Fibroblast of lung (primary cell): ENCODE measurements around the gene TLNRD1. TPM values are rescaled to one million over a fixed set of nuclear protein-coding genes. Genes with fewer than 3 reads are reported as not detected.

ENCODE experiments used
- DNase-seq, 2 donors: peaks; one replicate each; pipeline versions ENCODE4 v3.0.0 to v3.0.0-alpha.2; 2010; ENCODE audit warnings: low read depth in 2 of 2
- H2AFZ ChIP-seq: 2 replicates; pipeline ENCODE4 v1.5.1; 2012; ENCODE audit warnings: low read length, control low read depth, inconsistent platforms
- H3K27ac ChIP-seq: 2 replicates; pipeline ENCODE4 v1.5.1; 2011; ENCODE audit warnings: low read length, control low read depth; ENCODE audit not compliant: insufficient read depth
- H3K27me3 ChIP-seq: 2 replicates; pipeline ENCODE4 v1.5.1; 2011; ENCODE audit warnings: mild to moderate bottlenecking, low read length; ENCODE audit not compliant: control insufficient read depth, insufficient read depth
- H3K36me3 ChIP-seq: 2 replicates; pipeline ENCODE4 v1.5.1; 2011; ENCODE audit warnings: low read length; ENCODE audit not compliant: control insufficient read depth, insufficient read depth
- H3K4me1 ChIP-seq: 2 replicates; pipeline ENCODE4 v1.5.1; 2011; ENCODE audit warnings: low read length; ENCODE audit not compliant: control insufficient read depth, insufficient read depth; ENCODE audit errors: extremely low read depth
- H3K4me2 ChIP-seq: 2 replicates; pipeline ENCODE4 v1.5.1; 2011; ENCODE audit warnings: low read length, control low read depth; ENCODE audit not compliant: insufficient read depth; ENCODE audit errors: extremely low read depth
- H3K4me3 ChIP-seq, 4 experiments: fragments of 200-600 bp in 1 of 4; sonication (generic) in 1 of 4; replicated peaks in 1 of 4; 2 replicates each; pipeline ENCODE4 v1.5.1; 2011 to 2016; ENCODE audit warnings: low read length in 4 of 4, low read depth in 3 of 4, mild to moderate bottlenecking in 3 of 4, control low read depth in 2 of 4, inconsistent platforms in 1 of 4, mixed read lengths in 1 of 4; ENCODE audit not compliant: insufficient read depth in 1 of 4; ENCODE audit errors: control extremely low read depth in 1 of 4
- H3K79me2 ChIP-seq: 2 replicates; pipeline ENCODE4 v1.5.1; 2012; ENCODE audit warnings: mild to moderate bottlenecking, low read length, inconsistent platforms; ENCODE audit not compliant: control insufficient read depth, insufficient read depth
- H3K9ac ChIP-seq: 2 replicates; pipeline ENCODE4 v1.5.1; 2011; ENCODE audit warnings: mild to moderate bottlenecking, low read length, control low read depth; ENCODE audit not compliant: insufficient read depth
- H3K9me3 ChIP-seq: 2 replicates; pipeline ENCODE4 v1.5.1; 2012; ENCODE audit warnings: low read depth, low read length; ENCODE audit not compliant: control insufficient read depth, insufficient read depth
- H4K20me1 ChIP-seq: 2 replicates; pipeline ENCODE4 v1.5.1; 2011; ENCODE audit warnings: low read length; ENCODE audit not compliant: control insufficient read depth, insufficient read depth; ENCODE audit errors: extremely low read depth
- EZH2 ChIP-seq: IDR thresholded peaks from 2 replicates; pipeline ENCODE4 v1.5.1; 2012; ENCODE audit warnings: low read length, control low read depth, mild to moderate bottlenecking; ENCODE audit errors: missing control alignments
- polyA plus RNA-seq, 2 donors: library from polyadenylated mRNA; depleted of rRNA in 1 of 2; stranded (reverse) in 1 of 2; unstranded in 1 of 2; fragments of >200 nt; gene quantifications; 2 replicates each; pipeline ENCODE4 v1.2.1, GENCODE V29; 2011 to 2012; ENCODE audit warnings: missing spikeins in 1 of 2
- total RNA-seq: library from RNA; depleted of rRNA; stranded (reverse); fragments of >200 nt; gene quantifications from 2 replicates; pipeline ENCODE4 v1.2.1, GENCODE V29; 2014
- TF ChIP-seq, protein P1 (sequence below), 2 donors: IDR thresholded peaks in 1 of 2; conservative IDR thresholded peaks in 1 of 2; 1 replicate in 1 of 2; 2 replicates in 1 of 2; pipeline ENCODE4 v1.5.1; 2011 to 2012; ENCODE audit warnings: low read length in 2 of 2, control low read depth in 1 of 2, inconsistent platforms in 1 of 2, low read depth in 1 of 2, mild to moderate bottlenecking in 1 of 2

TLNRD1 gene
- total and polyA plus RNA-seq, 2 donors (not counting 1 experiment from before 2014, with no cell fraction given) = 3.3 to 4.3 TPM

- no peak overlapping the region for H2AFZ ChIP-seq
- H3K4me2 ChIP-seq = no peak overlapping the region
- H3K79me2 ChIP-seq = no peaks in the 10 kb centered on the region
- no peaks in the 10 kb centered on the region for H3K9me3 ChIP-seq
- no peak overlapping the region for H3K27ac ChIP-seq
- no peak for DNase-seq
- no peaks in the 10 kb centered on the region for H4K20me1 ChIP-seq
- no peak for TF ChIP-seq EZH2
- TF ChIP-seq, protein P1, sequence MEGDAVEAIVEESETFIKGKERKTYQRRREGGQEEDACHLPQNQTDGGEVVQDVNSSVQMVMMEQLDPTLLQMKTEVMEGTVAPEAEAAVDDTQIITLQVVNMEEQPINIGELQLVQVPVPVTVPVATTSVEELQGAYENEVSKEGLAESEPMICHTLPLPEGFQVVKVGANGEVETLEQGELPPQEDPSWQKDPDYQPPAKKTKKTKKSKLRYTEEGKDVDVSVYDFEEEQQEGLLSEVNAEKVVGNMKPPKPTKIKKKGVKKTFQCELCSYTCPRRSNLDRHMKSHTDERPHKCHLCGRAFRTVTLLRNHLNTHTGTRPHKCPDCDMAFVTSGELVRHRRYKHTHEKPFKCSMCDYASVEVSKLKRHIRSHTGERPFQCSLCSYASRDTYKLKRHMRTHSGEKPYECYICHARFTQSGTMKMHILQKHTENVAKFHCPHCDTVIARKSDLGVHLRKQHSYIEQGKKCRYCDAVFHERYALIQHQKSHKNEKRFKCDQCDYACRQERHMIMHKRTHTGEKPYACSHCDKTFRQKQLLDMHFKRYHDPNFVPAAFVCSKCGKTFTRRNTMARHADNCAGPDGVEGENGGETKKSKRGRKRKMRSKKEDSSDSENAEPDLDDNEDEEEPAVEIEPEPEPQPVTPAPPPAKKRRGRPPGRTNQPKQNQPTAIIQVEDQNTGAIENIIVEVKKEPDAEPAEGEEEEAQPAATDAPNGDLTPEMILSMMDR (conservative IDR thresholded peaks at IDR 0.05 in 1 of 2, IDR thresholded peaks at IDR 0.05 in 1 of 2; ENCODE audit: low read depth in 1 of 2, low read length in 2 of 2) = no peak
- no peaks in the 10 kb centered on the region for H3K36me3 ChIP-seq
- peaks cover 3% of the 10 kb centered on the region for H3K4me1 ChIP-seq
- no peak overlapping the region for H3K4me3 ChIP-seq
- H3K27me3 ChIP-seq = no peaks in the 10 kb centered on the region
- no peak overlapping the region for H3K9ac ChIP-seq
Measured at GRCh38 chr15:80972276-80972675, 28.4 kb upstream of the TLNRD1 start.

GRCh38 chr15:80974914-80975313 is 25.8 kb upstream of the TLNRD1 start:
- no peaks in the 10 kb centered on the region for H4K20me1 ChIP-seq
- no peak overlapping the region for H3K9ac ChIP-seq
- H3K4me3 ChIP-seq = no peak overlapping the region
- H3K79me2 ChIP-seq = no peaks in the 10 kb centered on the region
- H3K27me3 ChIP-seq = no peaks in the 10 kb centered on the region
- H3K36me3 ChIP-seq = peaks cover 4% of the 10 kb centered on the region
- peaks cover 6% of the 10 kb centered on the region for H3K4me1 ChIP-seq
- no peak overlapping the region for H3K27ac ChIP-seq
- no peak overlapping the region for H3K4me2 ChIP-seq
- no peak for DNase-seq
- no peak overlapping the region for H2AFZ ChIP-seq
- no peaks in the 10 kb centered on the region for H3K9me3 ChIP-seq
- TF ChIP-seq, protein P1 (conservative IDR thresholded peaks at IDR 0.05 in 1 of 2, IDR thresholded peaks at IDR 0.05 in 1 of 2; ENCODE audit: low read depth in 1 of 2, low read length in 2 of 2) = no peak
- no peak for TF ChIP-seq EZH2

DNA sequence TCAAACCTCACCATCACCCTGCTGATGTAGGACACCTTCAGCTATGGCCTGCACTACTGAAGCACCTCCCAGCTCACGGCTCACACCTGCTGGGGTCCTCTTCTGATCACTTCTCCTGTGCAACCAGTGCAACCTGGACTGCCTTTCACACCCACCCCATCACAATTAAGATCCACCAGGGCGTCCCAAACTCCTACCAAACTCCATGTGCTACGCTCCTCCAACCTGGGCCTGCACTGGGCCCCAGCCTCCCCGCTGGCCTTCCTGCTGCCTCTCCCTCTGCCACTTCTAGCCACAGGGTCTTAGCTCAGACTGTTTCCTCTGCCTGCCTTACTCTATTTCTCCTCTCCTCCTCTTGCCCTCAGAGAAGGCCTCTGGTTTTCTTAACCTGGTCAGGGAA is 23.9 kb upstream of the TLNRD1 start:
- Histone ChIP-seq H3K4me3 (no peak overlapping the region), H3K27me3 (no peaks in the 10 kb centered on the region), H3K9me3 (no peaks in the 10 kb centered on the region), H3K79me2 (peaks cover 1% of the 10 kb centered on the region), H3K4me2 (no peak overlapping the region), H2AFZ (no peak overlapping the region), H3K36me3 (peaks cover 8% of the 10 kb centered on the region), H3K4me1 (peaks cover 5% of the 10 kb centered on the region), H4K20me1 (no peaks in the 10 kb centered on the region), H3K27ac (no peak overlapping the region), H3K9ac (no peak overlapping the region)
- no peak for TF ChIP-seq EZH2
- TF ChIP-seq, protein P1 (conservative IDR thresholded peaks at IDR 0.05 in 1 of 2, IDR thresholded peaks at IDR 0.05 in 1 of 2; ENCODE audit: low read depth in 1 of 2, low read length in 2 of 2) = no peak
- no peak for DNase-seq
